GM15510 (cell line): ENCODE results near the gene PLCG1.

ENCODE experiments used
- POLR2A ChIP-seq: IDR thresholded peaks from 3 replicates; pipeline ENCODE4 v1.6.1; 2011; ENCODE audit warnings: borderline replicate concordance; ENCODE audit not compliant: insufficient read length; ENCODE audit errors: extremely low read depth

The PLCG1 gene

DNA sequence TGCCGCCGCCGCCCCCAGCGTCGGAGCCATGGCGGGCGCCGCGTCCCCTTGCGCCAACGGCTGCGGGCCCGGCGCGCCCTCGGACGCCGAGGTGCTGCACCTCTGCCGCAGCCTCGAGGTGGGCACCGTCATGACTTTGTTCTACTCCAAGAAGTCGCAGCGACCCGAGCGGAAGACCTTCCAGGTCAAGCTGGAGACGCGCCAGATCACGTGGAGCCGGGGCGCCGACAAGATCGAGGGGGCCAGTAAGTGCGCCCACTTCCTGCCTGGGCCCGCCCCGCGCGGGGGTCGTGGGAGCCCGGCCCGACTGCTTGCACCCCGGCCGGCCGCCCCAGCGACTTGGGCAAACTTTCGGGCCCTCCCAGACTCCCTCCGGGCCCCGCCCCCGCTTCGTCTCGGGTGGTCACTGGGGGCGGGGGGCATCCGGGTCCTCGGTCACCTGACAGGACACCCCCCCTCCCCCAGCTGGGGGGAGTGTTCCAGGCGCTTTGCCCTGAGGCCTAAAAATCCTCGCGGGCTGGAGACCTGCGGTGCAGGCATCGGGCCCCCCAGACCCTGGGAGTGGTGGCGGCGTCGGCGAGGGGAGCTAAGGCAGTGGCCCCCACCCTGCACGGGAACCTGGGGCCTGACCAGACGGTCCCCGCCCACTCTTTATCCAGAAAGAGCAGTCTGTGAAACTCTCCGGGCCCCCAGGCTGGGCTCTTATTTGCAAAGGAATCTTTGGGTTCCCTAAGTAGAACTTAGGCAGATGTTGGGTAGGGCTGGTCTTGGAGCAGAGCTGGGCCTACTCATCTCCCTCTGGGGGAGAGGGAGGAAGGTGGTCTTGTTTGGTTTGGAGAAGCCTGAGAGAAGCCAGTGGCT lies 501 bp downstream of the PLCG1 start:
- no peak for TF ChIP-seq POLR2A

GRCh38 chr20:41138475-41139226 lies 1.3 kb downstream of the PLCG1 start:
- TF ChIP-seq POLR2A: no peak

DNA sequence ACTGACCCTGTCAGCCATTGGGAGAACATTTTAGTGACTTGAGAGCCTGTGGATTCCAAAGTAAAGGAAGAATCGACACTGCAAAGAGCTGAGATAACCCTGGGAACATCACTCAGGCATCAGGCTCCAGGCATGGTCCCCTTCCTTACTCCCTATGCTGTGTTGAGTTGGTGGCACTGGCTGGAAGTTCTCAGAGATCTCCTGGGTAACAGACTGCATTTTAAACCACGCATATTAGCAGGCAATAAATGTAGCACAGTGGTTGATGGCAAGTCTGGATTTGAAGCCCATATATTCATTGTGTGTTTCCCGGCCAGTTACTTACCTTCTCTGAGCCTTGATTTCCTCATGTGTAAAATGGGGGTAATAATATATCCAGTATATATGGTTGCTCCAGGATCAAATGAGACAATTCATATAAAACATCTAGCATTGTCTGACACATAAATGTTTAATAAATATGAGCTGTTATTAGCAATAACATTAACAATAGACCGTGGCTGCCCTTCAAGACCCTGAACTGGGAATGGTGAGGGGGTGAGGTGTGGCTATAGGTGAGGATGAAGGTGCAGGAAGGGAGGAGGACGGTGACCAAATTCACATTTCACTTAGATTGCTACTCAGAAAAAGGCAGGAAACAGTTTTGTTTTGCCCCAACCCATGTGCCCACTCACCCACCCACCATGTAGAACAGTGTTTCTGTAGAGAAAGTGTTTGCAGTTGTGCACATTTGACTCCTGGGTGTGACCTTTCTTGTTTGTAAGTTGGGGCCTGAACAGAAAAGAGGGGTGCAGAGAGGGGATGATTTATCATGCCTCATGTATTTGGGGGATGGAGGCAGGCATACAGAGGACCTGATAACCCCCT lies 2.1 kb downstream of the PLCG1 start:
- no peak for TF ChIP-seq POLR2A

DNA sequence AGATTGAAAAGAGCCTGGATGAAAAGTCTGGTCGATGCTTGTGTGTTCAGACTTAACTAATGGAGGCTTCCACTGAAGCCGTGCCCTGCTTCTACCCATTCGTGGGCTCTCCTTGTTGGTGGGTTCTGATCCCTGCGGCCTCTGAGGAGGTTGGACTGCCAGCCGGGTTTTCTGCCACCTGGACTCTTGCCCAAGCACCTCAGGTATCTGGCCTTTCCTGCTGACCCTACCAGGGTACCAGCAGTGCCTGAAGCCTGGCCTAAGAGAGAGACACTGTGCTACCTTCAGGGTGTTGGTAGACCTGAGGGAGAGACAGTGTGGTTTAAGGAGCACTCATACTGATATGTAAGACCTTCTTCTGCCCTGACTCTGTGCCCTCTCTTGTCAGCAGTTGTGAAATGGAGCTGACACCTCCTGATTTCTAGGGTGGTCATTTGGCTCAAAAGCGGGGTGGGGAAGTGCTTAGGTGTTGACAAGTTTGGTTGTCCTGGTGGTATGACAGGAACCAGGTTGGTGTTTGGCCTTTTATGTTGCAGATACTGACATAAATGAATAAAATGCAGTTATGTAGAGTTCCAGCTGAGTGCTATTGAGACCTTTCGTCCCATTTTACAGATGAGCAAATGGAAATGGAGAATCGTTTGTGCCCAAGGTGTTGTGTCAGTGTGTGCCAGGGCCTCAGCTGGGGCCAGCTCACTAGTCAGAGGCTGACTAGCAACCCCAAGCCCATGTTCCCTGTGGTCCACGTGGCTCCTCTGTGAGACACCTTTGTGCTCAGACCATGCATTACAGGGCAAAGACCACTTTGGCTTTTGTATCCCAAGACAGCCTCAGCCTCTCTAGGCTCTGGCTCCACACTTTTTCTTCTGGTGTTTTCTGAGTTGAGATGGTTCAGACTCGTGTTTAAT lies 3.1 kb downstream of the PLCG1 start:
- no peak for TF ChIP-seq POLR2A

DNA sequence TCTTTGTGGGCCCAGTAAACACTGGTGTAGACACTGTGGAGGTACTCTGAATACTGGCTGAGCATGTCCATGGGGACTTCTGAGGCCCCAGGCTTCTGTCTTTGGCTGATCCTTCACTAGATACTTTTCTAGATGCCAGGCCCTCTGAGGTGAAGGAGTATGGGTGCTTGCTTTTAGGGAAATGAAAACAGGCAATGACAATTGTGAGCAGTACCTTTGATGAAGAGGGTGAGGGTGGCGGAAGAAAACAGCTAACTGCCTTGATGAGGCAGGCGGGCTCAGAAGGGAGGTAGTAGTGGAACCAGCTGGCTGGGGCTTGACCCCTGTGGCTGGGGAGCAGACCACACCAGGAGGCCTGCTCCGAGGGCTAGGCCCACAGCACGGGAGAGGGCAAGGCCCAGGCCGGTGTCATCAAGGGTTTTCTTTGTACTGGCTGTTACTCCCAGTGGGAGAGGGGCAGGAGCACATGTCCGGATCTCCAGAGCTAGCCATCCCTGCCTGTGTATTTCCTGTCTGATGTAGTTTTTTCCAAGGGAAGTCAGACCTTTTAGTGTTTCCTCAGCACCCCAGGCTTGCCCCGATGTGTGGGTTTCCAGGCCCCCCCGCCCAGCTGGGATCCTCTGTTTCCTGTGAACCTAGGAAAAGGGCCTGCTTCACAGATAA lies 3.9 kb downstream of the PLCG1 start:
- TF ChIP-seq POLR2A: no peak

DNA sequence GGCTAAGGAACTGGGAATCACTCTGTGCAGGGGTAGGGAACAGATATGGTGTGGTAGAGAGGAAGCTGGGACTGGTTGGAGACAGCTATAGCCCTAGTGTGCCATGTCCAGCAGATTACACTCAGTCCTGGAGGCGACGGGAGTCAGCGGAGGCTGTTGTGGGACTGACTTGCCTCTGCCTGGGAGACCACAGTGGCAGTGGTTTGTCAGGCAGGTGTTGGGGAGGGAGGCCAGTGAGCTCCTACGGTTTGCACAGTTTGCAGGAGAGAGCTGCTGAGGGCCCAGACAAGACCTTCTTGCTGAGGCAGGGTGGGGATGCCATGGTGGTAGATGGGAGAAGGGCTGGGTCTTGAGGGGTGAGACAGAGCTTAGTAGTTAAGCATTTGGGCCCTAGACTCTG lies 4.9 kb downstream of the PLCG1 start:
- no peak for TF ChIP-seq POLR2A

DNA sequence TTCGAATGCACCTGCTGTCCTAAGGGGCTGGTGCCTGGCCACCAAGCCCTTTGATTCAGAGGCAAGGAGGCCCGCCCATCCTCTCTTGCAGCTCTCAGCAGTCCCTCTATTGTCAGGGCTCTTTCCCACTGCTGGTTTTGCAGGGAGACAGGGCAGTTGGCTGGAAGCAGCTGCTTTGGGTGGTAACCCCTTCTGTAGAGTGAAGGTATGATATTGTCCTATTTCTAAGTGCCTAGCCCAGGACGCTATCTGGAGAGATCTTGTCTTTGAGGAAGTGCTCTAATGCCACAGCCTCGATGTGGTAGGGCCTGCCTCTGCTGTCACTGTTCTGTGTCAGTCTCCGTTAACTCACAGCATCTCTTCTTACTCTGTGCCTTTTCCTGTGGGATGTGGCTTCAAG lies 5.6 kb downstream of the PLCG1 start:
- no peak for TF ChIP-seq POLR2A

DNA sequence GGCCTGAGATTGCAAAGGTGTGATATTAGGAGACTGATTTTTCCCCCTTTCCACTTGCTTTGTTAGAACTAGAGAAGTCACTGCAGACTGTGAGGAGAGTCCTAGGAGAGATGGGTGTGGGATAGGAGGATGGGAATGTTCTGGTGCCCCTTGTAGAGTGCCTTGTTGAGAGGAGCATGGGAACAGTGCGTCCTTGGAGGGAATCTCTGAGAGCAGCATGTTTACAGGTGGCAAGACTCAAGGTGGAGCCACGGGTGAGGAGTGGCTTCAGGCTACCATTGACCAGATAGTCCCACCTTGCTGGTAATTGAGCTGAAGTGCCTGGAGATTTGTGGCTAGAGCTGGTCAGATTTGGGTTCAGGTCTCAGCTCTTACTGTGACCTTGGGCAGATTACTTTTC lies 6.0 kb downstream of the PLCG1 start:
- TF ChIP-seq POLR2A: no peak

- TF ChIP-seq POLR2A: no peak
Observed at GRCh38 chr20:41145317-41145716, 8.0 kb downstream of the PLCG1 start.

DNA sequence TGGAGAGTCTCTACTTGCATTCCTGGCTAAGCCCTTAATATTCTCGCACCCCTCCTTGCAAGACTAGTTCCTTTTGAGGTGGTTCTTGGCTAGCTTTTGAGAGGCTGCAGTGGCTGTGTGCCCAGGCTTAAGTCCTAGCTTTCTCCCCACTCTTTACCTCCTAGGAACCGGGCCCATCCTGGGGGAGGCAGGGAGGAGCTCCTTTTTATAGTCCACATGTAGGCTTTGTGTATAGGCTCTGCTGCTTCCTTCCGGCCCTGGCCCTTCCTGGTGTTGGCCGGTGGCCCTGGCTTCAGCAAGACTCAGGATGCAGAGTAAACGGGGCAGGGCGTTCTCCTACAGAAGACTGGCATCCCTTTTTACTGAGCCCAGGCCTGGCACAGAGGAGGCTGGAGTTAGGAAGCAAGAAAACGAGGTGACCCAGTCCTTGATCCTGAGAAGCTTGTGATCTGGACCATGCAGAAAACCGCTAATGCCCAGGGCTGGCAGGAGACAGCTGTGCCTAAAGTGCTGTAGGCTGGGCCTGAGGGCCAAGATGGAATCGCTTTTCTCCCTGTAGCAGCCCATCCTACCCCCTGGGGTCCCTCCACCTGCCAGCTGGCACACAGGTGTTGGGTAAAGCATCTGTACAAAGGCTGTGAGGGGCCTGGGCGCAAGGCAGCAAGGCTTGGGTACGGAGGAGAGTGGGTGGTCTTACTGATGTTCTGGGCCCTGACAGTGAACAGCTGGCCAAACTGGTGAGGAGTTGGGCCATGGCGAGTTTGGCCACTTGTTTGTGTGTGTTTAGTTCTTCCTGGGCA lies 8.7 kb downstream of the PLCG1 start:
- no peak for TF ChIP-seq POLR2A

DNA sequence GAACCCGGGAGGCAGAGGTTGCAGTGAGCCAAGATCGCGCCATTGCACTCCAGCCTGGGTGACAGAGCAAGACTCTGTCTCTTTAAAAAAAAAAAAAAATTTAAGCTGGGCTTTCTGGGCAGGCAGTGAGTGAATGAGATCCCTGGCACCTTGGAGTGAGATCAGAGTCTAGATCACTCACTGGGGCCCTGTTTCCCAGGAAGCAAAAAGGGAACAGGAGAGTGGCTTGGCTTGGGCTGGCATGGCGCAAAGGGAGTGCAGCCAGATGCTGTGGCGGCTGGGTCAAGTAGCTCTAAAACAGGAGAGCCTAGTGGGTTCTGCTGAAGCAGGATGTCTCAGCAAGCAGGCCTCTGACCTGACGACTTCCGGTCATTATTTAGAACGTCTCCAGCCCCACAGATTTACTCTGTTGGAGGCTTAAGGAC lies 10.4 kb downstream of the PLCG1 start:
- TF ChIP-seq POLR2A: no peak

DNA sequence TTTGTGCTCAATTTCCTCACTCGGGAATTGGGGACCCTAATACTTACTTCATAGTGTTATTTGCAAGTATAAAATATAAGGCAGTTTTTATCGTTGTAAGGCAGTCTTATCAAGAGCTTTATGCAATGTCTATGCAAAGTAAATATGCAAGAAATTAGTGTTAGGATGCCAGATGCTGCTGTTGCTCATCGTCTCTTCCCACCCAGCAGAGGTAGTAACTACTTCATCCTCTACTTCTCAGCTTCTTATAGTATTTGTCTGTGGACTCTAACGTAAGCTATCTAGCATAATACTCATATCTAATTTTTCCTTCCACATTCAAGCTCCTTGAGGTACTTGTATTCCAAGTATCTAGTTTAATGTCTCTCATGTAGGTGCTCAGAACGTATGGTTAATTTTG lies 11.6 kb downstream of the PLCG1 start:
- TF ChIP-seq POLR2A: no peak

DNA sequence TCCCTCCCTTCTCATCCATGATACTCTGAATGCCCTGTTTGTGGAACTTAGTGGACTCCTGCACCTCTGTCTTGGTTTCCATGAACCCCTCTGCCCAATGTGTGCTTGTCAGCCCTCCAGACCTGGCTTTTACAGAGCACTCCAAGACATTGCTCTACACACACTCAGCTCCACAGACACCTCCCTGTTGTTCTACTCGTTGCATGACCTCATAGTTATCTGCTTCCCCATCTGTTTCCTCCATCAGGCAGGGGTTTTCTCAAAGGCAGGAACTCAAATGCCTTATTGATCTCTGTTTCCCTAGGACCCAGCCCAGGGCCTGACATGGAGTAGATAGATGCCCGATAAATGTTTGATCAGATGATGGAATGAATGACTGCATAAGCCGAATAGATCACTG lies 13.3 kb downstream of the PLCG1 start:
- TF ChIP-seq POLR2A: no peak

- TF ChIP-seq POLR2A: no peak
Observed at GRCh38 chr20:41151134-41151869, 14.0 kb downstream of the PLCG1 start.
